ENCODE data around the gene CLEC2D.
"Not testable (repeated sequence)": the region's sequence is repeated elsewhere in the genome, so short reads cannot be mapped to it uniquely, and the experiment has no call there.

Gene CLEC2D

GRCh38 chr12:9700606-9700956 lies 31.1 kb downstream of the CLEC2D start:
- no peak for DNase-seq (ENCODE audit: low spot score)

- no peak for DNase-seq (ENCODE audit: low spot score)
Measured at GRCh38 chr12:9701380-9702154, 32.1 kb downstream of the CLEC2D start.

GRCh38 chr12:9702255-9702654 lies 32.7 kb downstream of the CLEC2D start:
- peak; percentile 59 for DNase-seq (ENCODE audit: low spot score)

- DNase-seq (ENCODE audit: low spot score): not testable (repeated sequence)
Measured at GRCh38 chr12:9704561-9704960, 35.0 kb downstream of the CLEC2D start.

GRCh38 chr12:9706086-9706685 lies 36.7 kb downstream of the CLEC2D start:
- DNase-seq (ENCODE audit: low spot score): no peak

- DNase-seq (ENCODE audit: low spot score): no peak
Measured at GRCh38 chr12:9707356-9707755, 37.8 kb downstream of the CLEC2D start.

GRCh38 chr12:9707864-9708808 lies 38.6 kb downstream of the CLEC2D start:
- DNase-seq (ENCODE audit: low spot score): peak; percentile 82

- no peak for DNase-seq (ENCODE audit: low spot score)
Measured at GRCh38 chr12:9708853-9709252, 39.3 kb downstream of the CLEC2D start.

- DNase-seq (ENCODE audit: low spot score): no peak
Measured at GRCh38 chr12:9710584-9711375, 41.3 kb downstream of the CLEC2D start.

GRCh38 chr12:9711664-9712063 lies 42.2 kb downstream of the CLEC2D start:
- no peak for DNase-seq (ENCODE audit: low spot score)

- DNase-seq (ENCODE audit: low spot score): not testable (repeated sequence)
Measured at GRCh38 chr12:9713032-9713558, 43.6 kb downstream of the CLEC2D start.

GRCh38 chr12:9717070-9717925 lies 47.8 kb downstream of the CLEC2D start:
- DNase-seq (ENCODE audit: low spot score): no peak

GRCh38 chr12:9718968-9719367 lies 49.5 kb downstream of the CLEC2D start:
- DNase-seq (ENCODE audit: low spot score): no peak

- DNase-seq (ENCODE audit: low spot score): no peak
Measured at GRCh38 chr12:9719790-9720189, 50.3 kb downstream of the CLEC2D start.

- no peak for DNase-seq (ENCODE audit: low spot score)
Measured at GRCh38 chr12:9721394-9722092, 52.0 kb downstream of the CLEC2D start.

- no peak for DNase-seq (ENCODE audit: low spot score)
Measured at GRCh38 chr12:9724023-9724422, 54.5 kb downstream of the CLEC2D start.

GRCh38 chr12:9725213-9725870 lies 55.8 kb downstream of the CLEC2D start:
- no peak for DNase-seq (ENCODE audit: low spot score)

GRCh38 chr12:9727813-9728212 lies 58.3 kb downstream of the CLEC2D start:
- DNase-seq (ENCODE audit: low spot score): no peak

GRCh38 chr12:9729082-9729481 lies 59.6 kb downstream of the CLEC2D start:
- no peak for DNase-seq (ENCODE audit: low spot score)

Measured in CD4-positive, alpha-beta T cell treated with Interleukin-2 at 100 ng/mL for 4 hours (primary cell).